CD4-positive, alpha-beta T cell treated with Interleukin-17A for 4 hours (primary cell): ENCODE measurements around the gene SLIT1.

Source experiments
- DNase-seq: peaks from one replicate; pipeline ENCODE4 v3.0.0-alpha.2; 2020; ENCODE audit warnings: mixed read lengths

SLIT1 gene

DNA sequence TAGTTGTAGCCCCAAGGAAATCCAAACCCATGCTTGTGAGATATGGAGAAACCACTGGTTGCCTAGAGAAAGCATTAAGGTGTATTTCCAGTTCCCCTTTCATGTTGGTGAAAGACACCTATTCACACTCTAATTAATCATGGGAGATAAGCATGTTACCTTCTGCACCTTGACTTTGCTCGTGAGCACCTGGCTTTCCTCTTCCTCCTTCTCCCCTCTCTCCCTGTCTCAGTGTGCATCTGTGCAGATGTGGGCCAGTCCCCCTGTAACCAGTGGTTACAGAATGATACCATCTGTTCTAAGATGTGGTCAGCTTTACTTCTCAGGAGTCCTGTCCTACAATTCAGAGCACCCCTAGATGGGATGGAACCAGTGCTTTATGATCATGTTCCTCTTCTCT, 193.0 kb downstream of the SLIT1 start:
- DNase-seq: no peak

DNA sequence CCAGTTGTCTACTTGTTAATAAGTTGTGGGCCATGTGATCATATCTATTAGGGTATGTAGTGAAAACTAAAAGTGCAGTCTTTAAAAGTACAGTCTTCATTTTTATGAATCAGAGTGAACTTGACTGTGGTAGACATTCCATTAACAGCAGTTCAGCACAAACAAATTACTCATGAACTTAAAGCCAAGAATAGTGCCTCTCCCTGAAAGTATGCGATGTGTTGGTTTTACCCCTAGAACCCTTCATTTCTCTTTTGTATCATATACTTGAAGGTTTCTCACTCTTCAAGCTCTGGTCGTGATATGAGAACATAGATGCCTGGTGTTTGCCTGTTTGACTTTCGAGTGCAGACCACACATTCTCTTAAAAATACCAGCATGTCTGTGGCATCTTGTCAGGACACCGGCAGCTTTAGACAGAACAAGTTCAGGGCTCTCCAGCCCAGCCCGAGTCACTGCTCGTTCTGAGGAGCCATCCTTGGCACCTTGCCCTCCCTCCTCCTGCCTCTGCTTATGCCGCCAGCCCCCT, 194.4 kb downstream of the SLIT1 start:
- no peak for DNase-seq

DNA sequence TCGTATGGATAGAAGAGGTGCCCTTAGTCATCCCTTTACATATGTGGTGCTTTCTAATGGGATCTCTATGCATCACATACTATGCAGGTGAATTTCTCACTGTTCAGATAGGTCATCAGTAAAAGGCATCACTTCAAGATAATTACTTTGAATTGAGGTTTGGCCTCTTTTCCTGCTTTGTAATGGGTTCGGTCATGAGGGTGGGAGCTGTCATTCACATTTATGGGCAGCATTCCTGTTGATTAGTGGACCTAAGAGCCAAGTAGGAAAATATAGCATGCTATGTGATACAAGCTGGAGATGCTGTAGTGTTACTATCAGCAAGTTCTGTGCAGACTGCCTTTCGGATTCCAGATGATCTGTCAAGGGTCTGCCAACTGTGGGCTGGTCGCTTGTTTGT, 197.3 kb downstream of the SLIT1 start:
- no peak for DNase-seq

DNA sequence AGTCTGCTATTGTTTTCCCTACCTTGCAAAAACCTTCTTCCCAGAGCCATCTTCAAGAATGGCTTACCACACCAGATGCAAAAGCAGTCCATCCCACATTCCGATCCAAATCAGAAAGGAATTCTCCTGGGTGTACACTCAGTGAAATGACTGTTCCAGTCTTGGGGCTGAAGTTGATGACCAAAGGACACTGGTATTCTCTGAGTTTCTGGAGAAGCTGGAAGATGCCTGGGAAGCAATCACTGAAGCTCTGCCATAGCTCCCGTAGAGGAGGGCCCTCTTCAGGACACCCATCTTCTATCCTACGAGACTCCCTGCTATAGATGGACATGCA, 197.9 kb downstream of the SLIT1 start:
- no peak for DNase-seq

DNA sequence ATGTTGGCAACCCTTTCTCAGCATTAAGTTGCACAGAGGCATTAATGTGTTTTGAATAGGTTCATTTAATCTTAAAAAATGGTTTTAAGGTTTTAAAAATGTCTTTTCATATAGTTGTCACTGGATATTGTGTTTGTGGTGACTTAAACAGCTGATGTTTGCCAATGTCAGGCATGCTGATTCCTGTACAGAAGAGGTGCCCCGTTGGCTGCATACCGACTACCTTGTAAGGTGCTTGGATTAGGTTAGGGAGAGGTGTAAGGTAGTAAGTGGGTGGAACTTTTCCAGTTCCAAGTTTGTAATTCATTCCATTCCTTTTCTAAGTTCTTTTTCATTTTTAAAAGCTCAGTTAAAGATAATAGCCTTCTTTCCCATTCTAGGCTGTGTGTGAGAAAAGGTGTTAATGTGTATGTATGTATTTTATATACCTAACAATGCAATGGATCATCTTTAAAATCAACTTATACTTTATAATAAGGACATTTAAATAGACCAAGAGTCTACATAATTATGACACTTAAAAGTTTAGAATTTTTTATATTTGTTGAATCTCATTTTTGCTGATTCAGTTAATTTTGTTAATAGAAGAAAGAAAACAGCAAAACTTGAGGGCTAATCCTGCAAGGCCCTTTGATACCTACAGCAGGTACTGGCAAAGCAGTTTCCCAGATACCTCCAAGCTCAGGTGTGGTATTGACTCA, 198.5 kb downstream of the SLIT1 start:
- no peak for DNase-seq

DNA sequence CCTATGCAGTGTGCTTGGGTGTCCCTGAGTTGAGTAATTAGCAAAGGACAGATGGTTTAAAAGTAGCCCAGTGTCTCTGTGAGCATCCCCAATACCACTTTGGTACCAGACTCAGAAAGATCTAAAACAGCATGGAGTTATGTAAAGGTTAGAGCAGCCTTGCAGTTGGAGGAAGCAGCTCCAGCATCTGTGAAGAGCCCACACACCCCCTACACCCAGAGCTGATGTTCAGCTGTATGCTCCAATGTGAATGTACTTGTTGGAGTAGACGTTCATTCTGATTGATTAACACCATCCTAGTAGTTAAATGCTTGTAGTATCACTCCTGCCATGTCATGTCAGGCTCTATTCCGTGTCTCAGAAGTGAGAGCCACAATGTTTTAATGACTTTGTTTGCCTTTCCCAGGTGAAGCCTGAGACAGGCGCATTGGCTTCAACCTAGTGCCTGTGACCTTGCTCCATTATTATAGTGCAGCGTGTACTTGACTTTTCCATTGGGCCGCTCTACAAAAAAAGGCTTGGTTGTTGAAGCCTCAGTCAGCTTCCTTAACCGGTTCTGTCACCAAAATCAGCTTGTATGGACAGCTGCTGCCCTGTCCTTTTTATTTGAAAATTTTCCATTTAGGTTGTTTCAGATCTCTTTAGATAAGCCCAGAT, 199.4 kb downstream of the SLIT1 start:
- no peak for DNase-seq

DNA sequence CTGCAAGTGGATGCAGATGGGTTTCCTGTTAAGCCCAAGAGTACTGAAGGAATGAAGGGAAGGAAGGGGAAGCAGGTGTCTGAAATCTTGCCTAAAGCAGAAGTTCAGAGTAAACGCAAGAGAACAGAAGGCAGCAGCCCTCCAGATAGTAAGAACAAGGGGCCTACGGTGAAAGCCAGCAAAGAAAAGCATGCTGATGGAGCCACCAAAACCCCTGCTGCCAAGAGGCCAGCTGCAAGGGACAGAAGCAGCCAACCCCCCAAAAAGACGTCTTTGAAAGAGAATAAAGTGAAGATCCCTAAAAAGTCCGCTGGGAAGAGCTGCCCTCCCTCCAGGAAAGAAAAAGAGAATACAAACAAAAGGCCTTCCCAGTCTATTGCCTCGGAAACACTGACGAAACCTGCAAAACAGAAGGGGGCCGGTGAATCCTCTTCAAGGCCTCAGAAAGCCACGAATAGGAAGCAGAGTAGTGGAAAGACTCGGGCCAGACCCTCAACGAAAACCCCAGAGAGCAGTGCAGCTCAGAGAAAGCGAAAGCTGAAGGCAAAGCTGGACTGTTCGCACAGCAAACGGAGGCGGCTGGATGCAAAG, 201.1 kb downstream of the SLIT1 start:
- DNase-seq: no peak

DNA sequence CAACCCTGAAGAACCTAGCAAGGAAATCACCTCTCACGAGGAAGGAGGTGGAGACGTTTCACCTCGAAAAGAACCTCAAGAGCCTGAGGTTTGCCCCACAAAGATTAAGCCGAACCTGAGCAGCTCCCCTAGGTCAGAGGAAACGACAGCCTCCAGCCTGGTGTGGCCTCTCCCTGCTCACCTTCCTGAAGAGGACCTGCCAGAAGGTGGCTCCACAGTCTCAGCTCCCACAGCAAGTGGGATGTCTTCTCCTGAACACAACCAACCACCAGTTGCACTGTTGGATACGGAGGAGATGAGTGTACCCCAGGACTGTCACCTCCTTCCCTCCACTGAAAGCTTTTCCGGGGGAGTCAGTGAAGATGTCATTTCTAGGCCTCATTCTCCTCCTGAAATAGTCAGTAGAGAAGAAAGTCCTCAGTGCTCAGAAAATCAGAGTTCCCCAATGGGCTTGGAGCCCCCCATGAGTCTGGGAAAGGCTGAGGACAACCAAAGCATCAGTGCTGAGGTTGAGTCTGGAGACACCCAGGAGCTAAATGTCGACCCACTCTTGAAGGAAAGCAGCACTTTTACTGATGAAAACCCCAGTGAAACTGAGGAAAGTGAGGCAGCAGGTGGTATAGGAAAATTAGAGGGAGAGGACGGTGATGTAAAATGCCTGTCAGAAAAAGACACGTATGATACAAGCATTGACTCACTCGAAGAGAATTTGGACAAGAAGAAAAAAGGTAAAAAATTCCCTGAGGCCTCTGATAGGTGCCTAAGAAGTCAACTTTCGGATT, 203.4 kb downstream of the SLIT1 start:
- DNase-seq: no peak

DNA sequence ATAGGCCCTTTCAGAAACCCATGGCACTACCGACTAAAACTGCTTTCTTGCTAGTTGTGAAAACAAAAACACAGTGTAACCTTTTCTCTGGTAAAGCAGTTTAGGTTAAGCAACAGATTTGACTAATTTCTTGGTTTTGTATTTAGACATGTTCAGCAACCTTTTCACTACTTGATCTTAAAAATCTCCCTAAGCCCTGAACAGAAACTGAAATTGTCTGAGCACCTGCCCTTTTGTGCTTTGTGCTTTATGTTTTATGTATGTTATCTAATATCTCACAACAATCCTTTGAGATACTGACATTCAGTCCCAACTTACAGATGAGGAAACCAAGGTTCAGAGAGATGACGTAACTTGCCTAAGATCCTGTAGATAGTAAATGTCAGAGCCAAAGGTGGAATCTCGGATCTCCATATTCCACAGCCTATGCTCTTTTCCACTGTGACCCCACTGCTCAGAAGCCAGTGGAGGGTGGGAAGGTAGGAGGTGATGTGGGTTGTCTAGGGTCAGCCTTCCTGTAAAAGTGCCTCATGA, 207.1 kb downstream of the SLIT1 start:
- no peak for DNase-seq

DNA sequence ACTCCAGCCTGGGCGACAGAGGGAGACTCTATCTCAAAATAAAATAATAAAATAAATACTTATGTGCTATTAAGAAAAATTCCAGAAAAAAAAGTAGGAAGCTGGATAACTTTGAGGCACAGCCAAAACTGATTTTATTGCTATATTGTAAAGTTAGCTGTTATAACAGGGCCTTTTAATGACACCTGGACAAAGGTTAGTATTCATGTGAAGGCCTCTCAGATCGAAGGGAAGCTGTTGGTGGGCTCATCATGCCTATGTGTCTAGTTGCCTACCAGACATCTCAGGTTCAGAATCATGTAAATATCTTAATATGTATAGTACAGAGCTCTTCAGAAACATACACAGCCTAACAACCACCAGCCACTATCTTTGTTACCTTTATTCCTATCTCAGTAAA, 210.6 kb downstream of the SLIT1 start:
- DNase-seq: no peak

DNA sequence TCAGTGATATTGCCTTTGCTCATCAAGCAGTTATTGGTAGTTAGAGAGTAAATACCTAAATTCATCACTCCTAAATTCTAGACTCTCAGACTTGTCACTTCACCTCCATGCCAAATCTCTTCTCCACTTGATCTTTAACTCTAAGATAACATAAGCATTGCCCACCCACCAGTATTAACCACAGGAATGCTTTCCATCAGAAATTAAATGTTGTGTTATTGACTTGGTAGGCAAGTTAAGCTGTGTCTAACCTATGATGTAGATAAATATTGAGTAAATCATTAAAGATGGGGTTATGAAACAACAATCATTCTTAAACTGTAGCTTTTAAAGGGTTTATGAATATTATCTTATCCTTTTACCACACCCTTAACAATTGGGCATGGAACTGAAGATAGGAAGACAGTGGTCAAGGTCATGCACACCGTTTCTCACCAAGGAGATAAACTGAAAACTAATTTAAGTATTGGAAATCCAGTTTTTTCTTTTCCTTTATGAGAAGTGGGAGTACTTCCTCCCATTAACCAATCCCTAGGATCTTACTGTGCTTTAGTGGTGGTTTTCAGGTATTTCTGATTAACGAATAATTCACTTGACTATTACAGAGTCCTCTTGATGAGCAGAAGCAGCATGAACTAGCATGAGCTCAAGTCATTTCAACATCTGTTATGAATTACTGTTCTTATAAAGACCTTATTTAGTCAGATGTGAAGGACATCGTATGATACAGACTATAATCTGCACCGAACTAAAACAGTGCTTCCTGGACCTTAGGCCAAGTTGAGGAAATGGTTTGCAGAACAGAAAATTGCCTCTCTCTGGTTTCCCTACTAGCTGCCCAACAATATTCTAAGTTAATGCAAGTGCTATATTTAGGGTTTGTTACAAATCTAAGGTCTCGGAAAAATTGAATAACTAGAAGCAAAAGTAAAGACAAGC, 211.7 kb downstream of the SLIT1 start:
- no peak for DNase-seq

DNA sequence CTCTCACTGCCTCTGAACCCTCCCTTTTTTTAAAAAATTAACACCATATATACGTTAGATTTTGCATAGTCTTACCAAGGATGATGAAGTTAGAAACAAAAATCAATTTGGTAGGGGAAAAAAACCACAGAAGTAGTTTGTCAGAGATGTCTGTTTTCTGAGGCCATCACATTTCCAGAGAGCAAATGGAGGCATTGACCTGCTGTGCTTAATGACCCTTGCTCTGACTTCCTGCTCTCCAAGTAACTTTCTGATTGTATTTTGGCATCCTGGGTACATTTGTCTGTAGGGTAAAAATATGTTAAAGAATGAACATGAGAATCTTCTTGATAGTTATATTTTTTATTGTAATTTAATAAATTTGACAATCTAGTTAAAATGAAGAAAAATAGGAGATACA, 213.5 kb downstream of the SLIT1 start:
- DNase-seq: no peak

DNA sequence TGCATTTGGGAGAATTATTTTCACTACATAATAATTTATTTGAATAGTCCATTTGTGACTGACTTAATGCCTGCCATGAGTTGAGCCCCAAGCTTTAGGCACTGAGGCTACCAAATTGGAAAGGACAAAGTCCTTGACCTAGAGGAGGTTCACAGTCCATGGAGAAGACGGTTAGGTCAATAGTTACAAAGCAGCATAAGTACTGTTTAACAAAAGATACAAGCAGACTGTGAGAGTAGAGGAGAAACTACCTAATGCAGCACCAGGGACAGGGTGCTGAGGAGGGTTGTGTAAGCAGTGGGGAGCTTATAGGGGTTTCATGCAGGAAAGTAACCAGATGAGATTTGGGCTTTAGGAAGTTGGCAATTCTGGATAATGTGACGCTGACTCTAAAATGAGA, 214.4 kb downstream of the SLIT1 start:
- no peak for DNase-seq

DNA sequence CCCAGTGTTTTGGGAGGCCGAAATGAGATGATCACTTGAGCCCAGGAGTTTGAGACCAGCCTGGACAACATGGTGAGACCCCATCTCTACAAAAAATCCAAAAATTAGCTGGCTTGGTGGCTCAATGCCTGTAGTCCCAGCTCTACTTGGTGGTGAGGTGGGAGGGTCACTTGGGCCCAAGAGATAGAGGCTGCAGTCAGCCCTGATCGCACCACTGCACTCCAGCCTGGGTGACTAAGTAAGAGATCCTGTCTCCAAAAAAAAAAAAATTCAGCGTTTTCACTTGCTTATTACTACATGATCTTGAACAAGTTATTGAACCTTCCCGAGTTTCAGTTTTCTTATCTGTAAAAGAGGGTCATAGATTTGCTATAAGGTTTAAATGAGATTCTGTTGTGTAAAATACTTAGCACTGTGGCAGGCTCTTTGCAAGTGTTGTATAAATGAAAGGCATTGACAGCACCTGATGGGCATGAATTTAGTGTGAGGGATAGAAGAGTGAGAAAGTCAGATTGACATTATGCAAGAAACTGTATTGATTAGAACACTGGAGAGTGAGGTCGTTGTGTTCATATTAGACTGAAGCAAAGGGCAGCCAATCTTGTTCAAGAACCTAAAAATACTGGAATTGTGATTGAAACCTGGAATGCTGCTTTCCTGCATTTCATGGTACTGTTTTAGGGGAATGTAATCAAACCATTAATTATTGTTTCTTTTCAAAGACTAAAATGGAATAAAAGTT, 216.9 kb downstream of the SLIT1 start:
- no peak for DNase-seq

DNA sequence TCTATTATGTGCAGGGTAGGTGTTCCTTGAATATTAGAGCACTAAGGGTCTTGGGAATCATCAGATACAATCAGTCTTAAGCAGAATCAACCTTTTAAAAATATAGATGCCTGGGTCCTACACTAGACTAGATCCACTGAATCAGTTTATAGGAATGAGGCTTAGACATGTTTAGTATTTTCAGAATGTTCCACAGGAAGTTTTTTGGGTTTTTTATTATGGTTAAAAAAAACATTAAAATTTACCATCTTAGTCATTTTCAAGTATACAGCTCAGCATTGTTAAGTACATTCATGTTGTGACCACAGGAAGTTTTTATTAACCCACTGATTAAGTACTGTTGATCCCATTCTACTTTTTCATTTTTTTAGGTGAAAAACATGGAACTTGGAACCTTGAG, 217.9 kb downstream of the SLIT1 start:
- no peak for DNase-seq

DNA sequence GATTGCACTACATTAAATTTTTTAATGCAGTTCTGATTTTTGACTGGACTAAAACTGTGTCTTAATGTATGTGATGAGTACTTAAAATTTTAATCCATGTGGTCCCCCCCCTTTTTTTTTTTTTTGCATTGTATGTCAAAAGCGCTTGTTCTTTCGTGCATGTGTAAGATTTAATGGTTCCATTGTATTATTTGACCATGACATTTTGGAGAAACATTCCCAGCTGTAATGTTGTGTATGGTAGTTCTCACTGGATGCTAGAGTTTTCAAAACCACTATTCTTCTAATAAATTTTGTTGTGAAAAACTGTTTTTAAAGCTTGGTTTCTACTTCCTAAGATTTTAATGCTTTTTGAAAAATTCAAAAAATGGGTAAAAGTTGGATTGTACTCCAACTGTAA, 221.6 kb downstream of the SLIT1 start:
- DNase-seq: no peak

DNA sequence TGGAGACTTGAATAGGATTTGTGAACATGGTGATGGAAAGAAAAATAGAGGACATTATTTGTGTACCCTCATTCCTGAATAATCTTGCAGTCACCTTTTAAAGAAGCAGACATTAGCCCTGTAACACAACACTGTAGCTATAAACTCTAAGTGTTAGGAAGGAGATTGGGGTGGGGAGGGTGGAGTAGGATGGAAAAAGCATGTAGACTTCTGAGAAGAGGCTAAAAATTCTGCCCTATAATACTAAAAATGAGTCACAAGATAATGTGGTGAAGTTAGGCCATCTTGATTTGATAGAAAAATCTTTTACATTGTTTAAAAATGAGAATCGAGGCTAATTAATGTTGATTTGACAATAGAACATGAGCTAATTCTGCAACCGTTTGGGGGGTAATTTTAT, 224.9 kb downstream of the SLIT1 start:
- DNase-seq: no peak

DNA sequence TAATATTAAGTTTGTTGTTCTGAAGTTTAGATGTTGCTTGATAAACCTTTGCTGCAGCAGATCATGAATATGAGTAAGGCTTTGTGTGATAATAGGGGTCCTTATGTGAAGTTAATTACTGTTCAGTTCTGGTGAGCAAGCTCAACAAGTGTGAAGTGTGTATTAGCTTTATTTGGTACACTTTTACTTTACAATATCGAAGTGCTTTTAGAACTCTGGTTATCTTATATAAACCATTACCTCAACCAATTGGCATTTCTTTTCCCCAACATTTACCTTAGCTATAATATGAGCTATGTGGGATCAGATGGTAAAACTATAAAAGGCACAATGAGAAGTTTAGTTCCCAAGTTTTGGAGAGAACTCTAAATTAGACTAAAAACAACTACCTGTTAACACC, 226.0 kb downstream of the SLIT1 start:
- no peak for DNase-seq

DNA sequence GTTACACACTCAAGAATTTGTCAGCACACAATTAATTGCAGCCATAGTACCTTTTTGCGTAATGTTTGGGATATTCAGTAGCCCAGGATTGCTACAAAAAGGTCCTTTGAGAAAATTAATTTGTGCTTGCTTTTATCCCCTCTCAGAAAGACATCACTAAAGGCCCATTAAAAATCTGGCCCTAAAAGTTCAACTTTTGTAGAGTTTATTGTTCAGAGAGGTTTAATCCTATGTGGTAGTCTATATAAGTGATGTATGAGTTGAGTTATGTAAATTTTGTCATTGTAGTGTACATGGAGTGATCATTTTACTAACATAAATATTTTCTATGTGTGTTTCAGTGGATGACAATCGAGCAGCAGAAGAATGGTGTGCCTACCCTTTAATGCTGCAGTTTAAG, 227.7 kb downstream of the SLIT1 start:
- DNase-seq: no peak

DNA sequence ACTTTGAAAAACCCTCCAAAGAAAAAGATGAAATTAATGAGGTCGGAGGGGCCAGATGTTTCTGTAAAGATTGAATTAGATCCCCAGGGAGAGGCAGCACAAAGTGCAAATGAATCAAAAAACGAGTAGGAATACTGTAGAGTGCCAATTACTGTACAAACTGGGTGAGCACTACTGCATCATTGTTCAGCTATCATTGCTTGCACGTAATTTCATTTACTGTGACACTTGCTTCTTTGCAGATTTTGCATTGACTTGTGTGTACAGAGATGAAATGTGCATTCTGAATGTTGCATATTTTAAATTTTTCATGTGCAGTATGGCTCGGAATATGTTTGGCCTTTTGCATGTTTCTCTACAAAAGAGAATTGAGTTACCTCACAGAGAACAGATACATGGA, 230.0 kb downstream of the SLIT1 start:
- DNase-seq: no peak

DNA sequence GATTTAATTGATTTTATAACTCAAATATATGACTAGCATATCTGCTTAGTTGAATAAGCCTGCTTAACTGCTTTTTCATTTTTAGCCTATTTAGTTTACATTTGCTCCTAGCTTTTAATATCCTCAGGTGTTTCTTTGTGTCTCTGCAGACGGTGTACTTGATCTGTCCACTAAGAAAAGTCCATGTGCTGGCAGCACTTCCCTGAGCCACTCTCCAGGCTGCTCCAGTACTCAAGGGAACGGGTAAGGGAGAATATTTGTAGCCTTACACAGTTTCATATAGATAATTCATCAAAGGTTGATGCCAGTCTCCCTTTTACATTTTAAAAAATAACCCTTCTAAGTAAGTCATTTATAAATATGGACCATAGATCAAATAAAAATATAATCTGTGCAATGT, 233.8 kb downstream of the SLIT1 start:
- no peak for DNase-seq
